MCF 10A (cell line): Measurements from ENCODE around the gene GALNS. TPM values are rescaled to one million over a fixed set of nuclear protein-coding genes. Genes with fewer than 3 reads are reported as not detected.

Experiments used
- BruUV-seq: library from RNA; stranded (reverse); fragments of 400-500 nt; replicated peaks from 2 replicates; lab custom pipeline; 2021; lab: Mats Ljungman, UMichigan
- CTCF ChIA-PET: fragments of 300-600 bp; sonication (Branson Sonifier 250); formaldehyde crosslinking; extraction: SDS; loops from one replicate; lab custom pipeline; 2021; ENCODE audit warnings: antibody characterized with exemption, inconsistent platforms; lab: Yijun Ruan, JAX
- POLR2A ChIA-PET: fragments of 300-600, 350-650 bp; sonication (Branson Sonifier 250); formaldehyde crosslinking; extraction: SDS; loops from one replicate; lab custom pipeline; 2020; ENCODE audit warnings: antibody characterized with exemption, inconsistent platforms; lab: Yijun Ruan, JAX
- DNase-seq: peaks from one replicate; pipeline ENCODE4 v3.0.0-alpha.2; 2018; ENCODE audit not compliant: unreplicated experiment
- H3K27ac Mint-ChIP-seq: one replicate; pipeline ENCODE4 v1.8.0; 2022; ENCODE audit warnings: mild to moderate bottlenecking, low read depth, mixed read lengths; ENCODE audit not compliant: unreplicated experiment
- H3K27me3 Mint-ChIP-seq: one replicate; pipeline ENCODE4 v1.8.0; 2022; ENCODE audit warnings: mixed read lengths; ENCODE audit not compliant: insufficient read depth, unreplicated experiment
- H3K36me3 Mint-ChIP-seq: one replicate; pipeline ENCODE4 v1.8.0; 2022; ENCODE audit warnings: mild to moderate bottlenecking, moderate library complexity, mixed read lengths; ENCODE audit not compliant: insufficient read depth, unreplicated experiment
- H3K4me1 Mint-ChIP-seq: one replicate; pipeline ENCODE4 v1.8.0; 2022; ENCODE audit warnings: mixed read lengths; ENCODE audit not compliant: insufficient read depth, unreplicated experiment
- H3K4me3 Mint-ChIP-seq: one replicate; pipeline ENCODE4 v1.8.0; 2022; ENCODE audit warnings: mild to moderate bottlenecking, moderate library complexity, mixed read lengths; ENCODE audit not compliant: unreplicated experiment
- H3K9me3 Mint-ChIP-seq: one replicate; pipeline ENCODE4 v1.8.0; 2022; ENCODE audit warnings: mixed read lengths; ENCODE audit not compliant: unreplicated experiment
- intact Hi-C: fragments of 100-400 bp; cut with micrococcal nuclease; formaldehyde crosslinking; loops from 2 replicates; pipeline ENCODE4 v1.14.1; 2022
- total RNA-seq: library from RNA; stranded (reverse); gene quantifications from 2 replicates; pipeline ENCODE4 v1.2.3, GENCODE V29; 2022
- TF ChIP-seq, protein P1 (sequence below): fragments of 200-600 bp; IDR thresholded peaks from one replicate; pipeline ENCODE4 v1.8.0; 2022; ENCODE audit warnings: antibody characterized with exemption, mild to moderate bottlenecking; ENCODE audit not compliant: unreplicated experiment

The GALNS gene
- total RNA-seq, 1 experiment from 2014 or later: 26.0 TPM

DNA sequence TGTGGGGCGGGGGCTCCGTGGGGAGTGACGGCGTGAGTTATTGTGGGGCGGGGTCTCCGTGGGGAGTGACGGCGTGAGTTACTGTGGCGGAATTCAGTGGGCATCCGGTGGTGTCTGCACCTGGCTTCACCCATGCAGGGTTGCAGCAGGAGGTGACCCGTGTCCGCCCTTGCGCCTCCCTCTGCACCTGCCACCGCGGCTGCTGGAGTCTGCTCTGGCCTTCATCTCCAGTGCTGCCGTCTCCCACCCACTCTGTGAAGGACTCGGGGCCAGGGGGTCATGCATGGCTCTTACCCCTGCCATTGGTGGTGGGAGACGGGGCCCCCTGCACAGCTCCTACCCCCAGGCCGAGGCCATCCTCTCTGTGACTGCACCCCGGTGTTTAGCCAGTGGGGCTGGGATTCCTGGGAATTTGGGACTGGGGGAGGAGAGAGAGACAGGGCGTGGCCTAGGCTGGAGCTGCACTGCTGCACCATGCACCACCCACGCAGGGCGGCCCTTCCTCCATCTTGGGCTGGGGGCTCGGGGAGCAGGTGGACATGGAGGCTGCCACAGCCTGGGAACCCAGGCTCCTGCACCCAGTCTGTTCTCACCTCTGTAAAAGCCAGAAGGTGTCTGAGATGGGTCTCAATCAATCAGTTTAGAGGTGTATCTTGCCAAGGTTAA, 11.0 kb upstream of the GALNS start:
- no TSS peak for BruUV-seq
- intact Hi-C loops: no loop called here
- TF ChIP-seq, protein P1, sequence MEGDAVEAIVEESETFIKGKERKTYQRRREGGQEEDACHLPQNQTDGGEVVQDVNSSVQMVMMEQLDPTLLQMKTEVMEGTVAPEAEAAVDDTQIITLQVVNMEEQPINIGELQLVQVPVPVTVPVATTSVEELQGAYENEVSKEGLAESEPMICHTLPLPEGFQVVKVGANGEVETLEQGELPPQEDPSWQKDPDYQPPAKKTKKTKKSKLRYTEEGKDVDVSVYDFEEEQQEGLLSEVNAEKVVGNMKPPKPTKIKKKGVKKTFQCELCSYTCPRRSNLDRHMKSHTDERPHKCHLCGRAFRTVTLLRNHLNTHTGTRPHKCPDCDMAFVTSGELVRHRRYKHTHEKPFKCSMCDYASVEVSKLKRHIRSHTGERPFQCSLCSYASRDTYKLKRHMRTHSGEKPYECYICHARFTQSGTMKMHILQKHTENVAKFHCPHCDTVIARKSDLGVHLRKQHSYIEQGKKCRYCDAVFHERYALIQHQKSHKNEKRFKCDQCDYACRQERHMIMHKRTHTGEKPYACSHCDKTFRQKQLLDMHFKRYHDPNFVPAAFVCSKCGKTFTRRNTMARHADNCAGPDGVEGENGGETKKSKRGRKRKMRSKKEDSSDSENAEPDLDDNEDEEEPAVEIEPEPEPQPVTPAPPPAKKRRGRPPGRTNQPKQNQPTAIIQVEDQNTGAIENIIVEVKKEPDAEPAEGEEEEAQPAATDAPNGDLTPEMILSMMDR: no peak
- Mint-ChIP-seq H3K4me1 (no peaks in the 10 kb centered on the region), H3K27me3 (peaks cover 38% of the 10 kb centered on the region), H3K36me3 (no peaks in the 10 kb centered on the region), H3K27ac (no peak overlapping the region), H3K4me3 (no peak overlapping the region), H3K9me3 (no peaks in the 10 kb centered on the region)
- ChIA-PET CTCF (no interaction called here), POLR2A (no interaction called here)
- DNase-seq: no peak

DNA sequence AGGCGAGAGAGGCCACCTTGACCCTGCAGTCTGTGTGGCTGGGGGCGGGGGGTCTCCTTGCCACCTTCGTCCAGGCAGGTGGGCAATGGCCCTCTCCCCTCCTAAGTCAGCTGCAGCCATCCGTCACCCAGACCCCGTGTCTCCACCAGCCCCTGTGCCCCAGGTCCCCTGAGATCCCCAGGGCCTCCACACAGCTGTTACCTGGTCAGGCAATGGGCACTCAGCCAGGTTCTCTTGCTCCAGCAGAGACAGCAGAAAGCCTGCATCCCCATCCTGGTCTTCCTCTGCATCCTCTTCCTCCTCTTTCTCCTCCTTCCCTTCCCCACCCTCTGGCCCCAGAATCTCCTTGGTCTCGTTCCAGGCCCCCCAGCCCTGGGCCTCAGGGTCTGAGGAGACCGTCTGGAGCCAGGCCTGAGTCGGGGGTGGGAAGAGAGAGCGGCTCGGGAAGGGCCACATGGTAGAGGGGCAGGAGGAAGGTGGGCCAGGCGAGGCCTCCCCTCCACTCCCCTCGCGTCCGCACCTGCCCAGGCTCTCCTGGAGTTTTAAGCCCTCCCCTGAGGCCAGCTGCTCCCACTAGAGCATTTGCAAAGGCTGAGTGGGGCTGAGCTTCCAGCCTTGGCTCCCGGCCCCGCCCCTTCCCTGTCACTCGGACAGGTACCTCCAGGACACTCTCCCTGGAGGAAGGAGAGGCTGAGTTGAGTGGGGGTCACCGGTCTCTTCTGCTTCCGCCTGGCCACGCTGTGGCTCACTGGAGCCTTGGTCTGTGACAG, 9.6 kb upstream of the GALNS start, which contains the start of gene PABPN1L:
Gene PABPN1L (minus strand): TSS at position 510 of the 770 bp plus-strand sequence. CDS start 54 bp downstream, at position 456.
- H3K27ac Mint-ChIP-seq: no peak within 1 kb of the TSS
- CTCF ChIA-PET: interaction anchor here (0.6 kb wide), 1 partner anchor 878 kb away, joined by 3 read pairs; no protein-coding TSS in a partner anchor
- H3K9me3 Mint-ChIP-seq: no peaks in the 10 kb centered on the region
- peaks cover 9% of the 10 kb centered on the region for H3K36me3 Mint-ChIP-seq
- intact Hi-C loops: no loop called here
- TF ChIP-seq, protein P1: no peak
- BruUV-seq: no TSS peak
- no peaks in the 10 kb centered on the region for H3K4me1 Mint-ChIP-seq
- H3K4me3 Mint-ChIP-seq: no peak within 1 kb of the TSS
- peaks cover 35% of the 10 kb centered on the region for H3K27me3 Mint-ChIP-seq
- POLR2A ChIA-PET: no interaction called here
- DNase-seq: no peak

- Mint-ChIP-seq H3K27ac (no peak overlapping the region), H3K36me3 (peaks cover 9% of the 10 kb centered on the region), H3K4me3 (no peak overlapping the region), H3K4me1 (no peaks in the 10 kb centered on the region), H3K27me3 (peaks cover 29% of the 10 kb centered on the region), H3K9me3 (no peaks in the 10 kb centered on the region)
- TF ChIP-seq, protein P1: no peak
- CTCF ChIA-PET: interaction anchor here (0.6 kb wide), 1 partner anchor 20 kb away, joined by 4 read pairs; no protein-coding TSS in a partner anchor
- BruUV-seq: no TSS peak
- intact Hi-C loops: no loop called here
- POLR2A ChIA-PET: no interaction called here
- DNase-seq: no peak
Measured at GRCh38 chr16:88865742-88866141, 9.0 kb upstream of the GALNS start.

- TF ChIP-seq, protein P1: no peak
- no peak overlapping the region for H3K4me3 Mint-ChIP-seq
- H3K36me3 Mint-ChIP-seq: peaks cover 9% of the 10 kb centered on the region
- no peaks in the 10 kb centered on the region for H3K9me3 Mint-ChIP-seq
- DNase-seq: no peak
- no peaks in the 10 kb centered on the region for H3K4me1 Mint-ChIP-seq
- H3K27me3 Mint-ChIP-seq: peaks cover 24% of the 10 kb centered on the region
- H3K27ac Mint-ChIP-seq: no peak overlapping the region
- ChIA-PET CTCF (interaction anchor here (0.6 kb wide), 1 partner anchor 19 kb away, joined by 4 read pairs; no protein-coding TSS in a partner anchor), POLR2A (no interaction called here)
- no TSS peak for BruUV-seq
- intact Hi-C loops: no loop called here
Measured at GRCh38 chr16:88865310-88865709, 8.6 kb upstream of the GALNS start.
